GM19468 (cell line): ENCODE data around the gene PGA4.
"Not testable (repeated sequence)": the region's sequence is repeated elsewhere in the genome, so short reads cannot be mapped to it uniquely, and the experiment has no call there.

Experiments
- ATAC-seq: cut with Tn5 transposase; IDR thresholded peaks from one replicate; pipeline ENCODE4 v1.9.1; 2021; ENCODE audit warnings: mild to moderate bottlenecking, moderate library complexity, moderate number of reproducible peaks; ENCODE audit not compliant: unreplicated experiment; ENCODE audit errors: extremely low read depth

PGA4 gene

DNA sequence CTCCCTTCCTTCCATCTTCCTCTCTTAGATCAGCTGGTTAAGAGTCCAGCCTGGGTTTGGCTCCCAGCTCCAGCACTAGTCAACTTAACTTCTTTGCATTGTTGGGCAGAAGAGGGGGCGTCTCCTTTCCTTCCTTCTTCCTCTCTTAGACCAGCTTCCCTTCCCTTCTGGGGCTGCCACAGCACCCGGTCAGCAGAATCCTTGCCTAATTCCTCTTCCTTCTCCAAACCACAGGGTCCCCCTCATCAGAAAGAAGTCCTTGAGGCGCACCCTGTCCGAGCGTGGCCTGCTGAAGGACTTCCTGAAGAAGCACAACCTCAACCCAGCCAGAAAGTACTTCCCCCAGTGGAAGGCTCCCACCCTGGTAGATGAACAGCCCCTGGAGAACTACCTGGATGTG, 18.3 kb upstream of the PGA4 start:
- not testable (repeated sequence) for ATAC-seq

DNA sequence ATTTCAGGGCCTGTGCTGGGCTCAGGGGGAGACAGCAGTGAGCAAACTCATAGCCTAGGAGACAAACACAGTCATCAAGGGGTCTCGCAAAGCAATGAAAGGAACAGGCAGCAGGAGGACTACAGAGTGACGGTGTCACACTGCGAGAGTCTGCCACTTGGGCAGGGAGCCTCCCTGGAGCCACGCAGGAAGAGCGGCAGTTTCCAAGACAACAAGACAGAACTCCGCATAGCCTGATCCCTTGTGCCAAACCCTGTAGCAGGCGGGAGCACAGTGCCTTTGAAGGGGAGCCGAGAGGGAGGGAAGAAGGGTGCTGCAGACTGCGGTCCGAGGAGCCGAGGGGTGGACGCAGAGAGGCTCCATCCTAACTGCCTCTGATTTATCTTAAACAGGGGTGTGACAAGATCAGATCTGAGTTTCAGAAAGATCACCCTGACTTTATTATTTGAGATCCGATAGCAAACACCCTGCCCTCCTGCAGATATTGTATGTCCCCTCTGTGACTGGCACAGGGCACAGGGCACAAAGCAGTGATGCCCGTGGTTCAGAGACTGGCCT, 17.6 kb upstream of the PGA4 start:
- ATAC-seq: not testable (repeated sequence)

DNA sequence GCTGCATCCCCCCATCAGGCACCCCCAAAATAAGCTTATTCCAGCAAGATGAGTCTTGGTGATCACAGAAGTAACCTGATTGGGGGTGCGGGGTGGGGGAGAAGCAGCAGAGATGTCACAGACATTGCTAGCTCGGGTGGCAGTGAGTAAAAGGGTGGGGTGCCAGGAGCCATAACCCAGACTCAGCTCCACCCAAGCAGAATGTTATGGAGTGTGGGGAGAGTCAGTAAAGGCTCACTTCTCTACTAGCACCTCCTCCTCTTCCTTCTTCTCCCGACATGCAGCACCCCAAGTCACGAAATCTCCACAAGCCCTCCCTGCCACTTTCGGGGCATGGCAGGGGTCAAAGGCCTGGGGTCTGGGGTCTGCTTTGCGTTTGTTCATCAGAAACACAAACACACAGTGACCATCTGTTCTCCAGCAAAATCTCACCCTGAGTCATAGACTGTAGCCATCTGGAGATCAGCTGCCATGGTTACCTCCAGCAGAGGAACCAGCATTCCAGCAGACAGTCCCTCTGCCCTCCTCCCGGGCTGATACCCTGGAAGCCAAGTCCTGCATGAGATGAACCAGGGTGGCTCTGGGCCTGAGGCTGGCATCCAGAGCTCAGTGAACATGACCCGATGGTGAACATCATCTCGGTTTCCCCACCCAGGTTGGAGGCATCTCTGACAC, 14.4 kb upstream of the PGA4 start:
- not testable (repeated sequence) for ATAC-seq

DNA sequence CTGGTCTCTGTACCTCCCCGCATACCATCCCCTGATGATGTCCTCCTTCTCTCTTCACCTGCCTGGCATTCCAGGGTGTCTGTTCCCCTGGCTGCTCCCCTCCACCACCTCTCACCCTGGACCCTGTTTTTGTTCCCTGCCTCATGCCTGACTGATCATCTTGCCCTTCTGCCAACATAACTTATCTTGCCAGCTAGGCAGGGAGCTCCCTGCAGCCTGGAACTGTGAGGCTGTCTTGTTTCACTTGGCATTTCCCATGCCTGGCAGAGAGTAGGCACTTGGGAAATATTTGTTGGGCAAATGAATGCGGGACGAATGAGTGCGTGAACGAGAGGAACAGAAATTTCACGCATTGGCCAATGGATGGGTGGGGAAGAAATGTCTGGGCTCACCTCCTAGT, 11.5 kb upstream of the PGA4 start:
- not testable (repeated sequence) for ATAC-seq

DNA sequence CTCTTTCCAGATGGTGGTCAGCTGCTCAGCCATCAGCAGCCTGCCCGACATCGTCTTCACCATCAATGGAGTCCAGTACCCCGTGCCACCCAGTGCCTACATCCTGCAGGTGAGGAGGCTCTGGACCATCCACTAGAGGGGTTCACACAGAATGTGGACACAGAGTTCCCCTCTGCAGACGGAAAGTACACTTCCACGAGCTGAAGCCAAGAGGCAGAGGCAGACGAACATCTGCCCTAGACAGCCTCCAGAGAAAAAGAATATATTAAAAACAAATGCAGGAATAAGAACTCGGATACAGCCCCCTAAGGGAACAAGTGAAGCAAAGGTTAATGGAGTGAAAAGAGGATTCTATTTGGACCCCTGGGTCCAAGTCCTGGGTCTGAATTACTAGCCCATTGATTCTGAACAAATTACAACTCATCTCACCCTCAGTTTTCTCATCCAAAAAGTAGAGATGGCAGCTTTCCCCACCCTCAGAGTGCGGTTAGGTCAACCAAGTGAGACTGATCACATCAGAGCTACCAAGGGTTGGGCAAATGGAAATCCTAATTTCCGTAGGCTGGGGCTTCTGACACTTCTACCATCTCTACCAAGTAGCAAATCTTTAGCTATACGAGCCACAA, 10.7 kb upstream of the PGA4 start:
- not testable (repeated sequence) for ATAC-seq

DNA sequence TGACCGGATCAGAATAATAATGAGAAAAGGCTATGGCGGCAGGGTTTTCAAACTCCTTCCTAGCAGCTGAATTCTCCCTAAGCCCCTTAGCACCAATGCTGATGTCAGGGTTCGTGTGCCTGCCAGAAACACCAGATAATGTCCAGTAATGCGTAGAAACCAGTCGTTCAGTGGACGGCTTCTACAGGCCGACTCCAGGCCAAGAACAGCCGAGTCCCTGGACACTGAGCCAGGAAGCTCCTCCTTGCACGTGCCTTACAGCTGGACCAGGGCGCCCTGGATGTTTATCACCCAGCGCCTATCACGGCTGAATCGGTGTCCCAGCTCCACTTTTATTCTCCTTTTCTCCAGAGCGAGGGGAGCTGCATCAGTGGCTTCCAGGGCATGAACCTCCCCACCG, 9.9 kb upstream of the PGA4 start:
- ATAC-seq: not testable (repeated sequence)

DNA sequence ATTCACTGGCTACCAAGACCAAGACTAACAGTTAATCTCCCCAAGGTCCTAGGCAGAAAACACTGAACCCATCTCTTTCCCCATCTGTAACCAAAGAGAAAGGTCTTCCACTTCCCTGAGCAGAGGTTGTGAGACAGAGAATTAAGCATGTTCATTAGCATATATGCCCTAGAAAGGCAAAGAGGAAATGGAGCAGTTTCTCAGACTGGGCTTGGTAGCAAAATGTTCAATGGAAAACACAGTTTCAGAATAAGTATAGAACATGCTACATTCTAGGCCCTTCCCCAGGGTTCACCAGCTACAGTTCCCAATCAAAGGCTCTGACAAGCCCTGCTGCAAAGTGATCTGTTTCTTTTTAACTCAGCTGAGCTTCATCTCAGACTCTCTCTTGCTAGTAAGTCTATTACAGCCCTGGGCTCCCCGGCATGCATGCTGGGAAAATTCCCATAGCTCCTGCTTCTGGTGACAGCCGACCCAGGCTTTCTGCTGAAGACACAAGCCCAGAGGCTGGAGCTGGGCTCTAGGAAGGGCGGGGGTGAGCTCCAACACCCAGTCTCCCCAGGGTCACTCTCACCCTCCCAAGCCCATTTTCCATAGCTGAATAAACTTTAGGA, 8.3 kb upstream of the PGA4 start:
- not testable (repeated sequence) for ATAC-seq

DNA sequence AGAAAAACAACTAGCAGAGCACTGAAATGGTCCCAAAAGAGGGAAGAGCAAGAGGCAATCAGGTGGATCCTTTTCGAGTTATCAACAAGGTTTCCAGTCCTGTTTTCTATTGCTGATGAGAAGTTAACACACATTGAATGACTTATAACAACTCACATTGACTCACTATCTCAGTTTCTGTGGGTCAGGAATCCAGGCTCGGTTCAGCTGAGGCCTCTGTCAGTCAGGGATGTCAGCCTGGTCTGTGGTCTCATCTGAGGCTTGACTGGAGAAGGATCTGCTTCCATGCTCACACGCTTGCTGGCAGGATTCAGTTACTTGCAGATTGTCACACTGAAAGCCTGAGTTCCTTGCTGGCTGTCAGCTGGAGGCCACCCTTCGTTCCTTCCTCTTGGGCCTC, 3.8 kb upstream of the PGA4 start:
- not testable (repeated sequence) for ATAC-seq

DNA sequence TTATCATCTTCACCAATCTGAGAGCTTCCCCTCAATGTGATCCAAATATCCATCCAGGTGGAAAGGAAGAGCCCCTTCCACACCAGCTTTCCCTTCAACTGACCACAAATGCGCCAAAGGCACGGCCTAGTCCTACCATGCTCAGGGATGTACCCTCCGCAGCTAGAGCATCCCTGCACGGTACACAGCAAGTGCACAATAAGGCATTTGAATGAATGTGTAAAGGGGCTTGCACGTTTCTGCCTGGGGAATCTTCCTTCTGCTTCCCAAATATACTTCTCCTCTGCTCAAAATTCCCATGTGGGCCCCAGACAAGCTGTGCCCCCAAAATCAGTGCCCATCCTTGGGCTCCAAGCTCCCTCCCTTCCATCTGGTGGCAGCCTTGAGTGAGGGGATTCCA, 3.1 kb upstream of the PGA4 start:
- not testable (repeated sequence) for ATAC-seq

DNA sequence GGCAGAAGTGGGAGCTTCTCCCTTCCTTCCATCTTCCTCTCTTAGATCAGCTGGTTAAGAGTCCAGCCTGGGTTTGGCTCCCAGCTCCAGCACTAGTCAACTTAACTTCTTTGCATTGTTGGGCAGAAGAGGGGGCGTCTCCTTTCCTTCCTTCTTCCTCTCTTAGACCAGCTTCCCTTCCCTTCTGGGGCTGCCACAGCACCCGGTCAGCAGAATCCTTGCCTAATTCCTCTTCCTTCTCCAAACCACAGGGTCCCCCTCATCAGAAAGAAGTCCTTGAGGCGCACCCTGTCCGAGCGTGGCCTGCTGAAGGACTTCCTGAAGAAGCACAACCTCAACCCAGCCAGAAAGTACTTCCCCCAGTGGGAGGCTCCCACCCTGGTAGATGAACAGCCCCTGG, 545 bp downstream of the PGA4 start:
- not testable (repeated sequence) for ATAC-seq

DNA sequence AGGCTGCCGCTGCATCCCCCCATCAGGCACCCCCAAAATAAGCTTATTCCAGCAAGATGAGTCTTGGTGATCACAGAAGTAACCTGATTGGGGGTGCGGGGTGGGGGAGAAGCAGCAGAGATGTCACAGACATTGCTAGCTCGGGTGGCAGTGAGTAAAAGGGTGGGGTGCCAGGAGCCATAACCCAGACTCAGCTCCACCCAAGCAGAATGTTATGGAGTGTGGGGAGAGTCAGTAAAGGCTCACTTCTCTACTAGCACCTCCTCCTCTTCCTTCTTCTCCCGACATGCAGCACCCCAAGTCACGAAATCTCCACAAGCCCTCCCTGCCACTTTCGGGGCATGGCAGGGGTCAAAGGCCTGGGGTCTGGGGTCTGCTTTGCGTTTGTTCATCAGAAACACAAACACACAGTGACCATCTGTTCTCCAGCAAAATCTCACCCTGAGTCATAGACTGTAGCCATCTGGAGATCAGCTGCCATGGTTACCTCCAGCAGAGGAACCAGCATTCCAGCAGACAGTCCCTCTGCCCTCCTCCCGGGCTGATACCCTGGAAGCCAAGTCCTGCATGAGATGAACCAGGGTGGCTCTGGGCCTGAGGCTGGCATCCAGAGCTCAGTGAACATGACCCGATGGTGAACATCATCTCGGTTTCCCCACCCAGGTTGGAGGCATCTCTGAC, 4.5 kb downstream of the PGA4 start:
- ATAC-seq: not testable (repeated sequence)

DNA sequence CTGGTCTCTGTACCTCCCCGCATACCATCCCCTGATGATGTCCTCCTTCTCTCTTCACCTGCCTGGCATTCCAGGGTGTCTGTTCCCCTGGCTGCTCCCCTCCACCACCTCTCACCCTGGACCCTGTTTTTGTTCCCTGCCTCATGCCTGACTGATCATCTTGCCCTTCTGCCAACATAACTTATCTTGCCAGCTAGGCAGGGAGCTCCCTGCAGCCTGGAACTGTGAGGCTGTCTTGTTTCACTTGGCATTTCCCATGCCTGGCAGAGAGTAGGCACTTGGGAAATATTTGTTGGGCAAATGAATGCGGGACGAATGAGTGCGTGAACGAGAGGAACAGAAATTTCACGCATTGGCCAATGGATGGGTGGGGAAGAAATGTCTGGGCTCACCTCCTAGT, 7.3 kb downstream of the PGA4 start:
- not testable (repeated sequence) for ATAC-seq

DNA sequence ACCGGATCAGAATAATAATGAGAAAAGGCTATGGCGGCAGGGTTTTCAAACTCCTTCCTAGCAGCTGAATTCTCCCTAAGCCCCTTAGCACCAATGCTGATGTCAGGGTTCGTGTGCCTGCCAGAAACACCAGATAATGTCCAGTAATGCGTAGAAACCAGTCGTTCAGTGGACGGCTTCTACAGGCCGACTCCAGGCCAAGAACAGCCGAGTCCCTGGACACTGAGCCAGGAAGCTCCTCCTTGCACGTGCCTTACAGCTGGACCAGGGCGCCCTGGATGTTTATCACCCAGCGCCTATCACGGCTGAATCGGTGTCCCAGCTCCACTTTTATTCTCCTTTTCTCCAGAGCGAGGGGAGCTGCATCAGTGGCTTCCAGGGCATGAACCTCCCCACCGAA, 8.9 kb downstream of the PGA4 start:
- not testable (repeated sequence) for ATAC-seq

DNA sequence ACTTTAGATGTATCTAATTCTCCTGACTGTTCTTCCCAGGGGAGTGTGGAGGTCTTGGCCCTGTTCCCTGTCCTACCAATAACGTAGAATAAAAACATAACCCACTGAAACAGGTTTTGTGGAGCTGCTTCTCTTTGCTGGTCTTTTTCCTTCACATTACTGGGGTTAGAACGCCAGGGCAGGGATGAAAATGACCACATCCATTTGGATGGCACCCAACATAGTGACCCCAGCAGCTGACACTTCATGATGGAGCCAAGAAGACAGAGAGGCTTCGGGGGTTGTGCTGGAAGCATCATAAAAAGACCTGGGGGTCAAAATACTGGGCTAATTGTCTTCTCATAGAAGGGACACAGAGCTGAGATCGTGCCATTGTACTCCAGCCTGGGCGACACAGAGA, 9.4 kb downstream of the PGA4 start:
- ATAC-seq: not testable (repeated sequence)

DNA sequence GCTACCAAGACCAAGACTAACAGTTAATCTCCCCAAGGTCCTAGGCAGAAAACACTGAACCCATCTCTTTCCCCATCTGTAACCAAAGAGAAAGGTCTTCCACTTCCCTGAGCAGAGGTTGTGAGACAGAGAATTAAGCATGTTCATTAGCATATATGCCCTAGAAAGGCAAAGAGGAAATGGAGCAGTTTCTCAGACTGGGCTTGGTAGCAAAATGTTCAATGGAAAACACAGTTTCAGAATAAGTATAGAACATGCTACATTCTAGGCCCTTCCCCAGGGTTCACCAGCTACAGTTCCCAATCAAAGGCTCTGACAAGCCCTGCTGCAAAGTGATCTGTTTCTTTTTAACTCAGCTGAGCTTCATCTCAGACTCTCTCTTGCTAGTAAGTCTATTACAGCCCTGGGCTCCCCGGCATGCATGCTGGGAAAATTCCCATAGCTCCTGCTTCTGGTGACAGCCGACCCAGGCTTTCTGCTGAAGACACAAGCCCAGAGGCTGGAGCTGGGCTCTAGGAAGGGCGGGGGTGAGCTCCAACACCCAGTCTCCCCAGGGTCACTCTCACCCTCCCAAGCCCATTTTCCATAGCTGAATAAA, 10.5 kb downstream of the PGA4 start:
- not testable (repeated sequence) for ATAC-seq

DNA sequence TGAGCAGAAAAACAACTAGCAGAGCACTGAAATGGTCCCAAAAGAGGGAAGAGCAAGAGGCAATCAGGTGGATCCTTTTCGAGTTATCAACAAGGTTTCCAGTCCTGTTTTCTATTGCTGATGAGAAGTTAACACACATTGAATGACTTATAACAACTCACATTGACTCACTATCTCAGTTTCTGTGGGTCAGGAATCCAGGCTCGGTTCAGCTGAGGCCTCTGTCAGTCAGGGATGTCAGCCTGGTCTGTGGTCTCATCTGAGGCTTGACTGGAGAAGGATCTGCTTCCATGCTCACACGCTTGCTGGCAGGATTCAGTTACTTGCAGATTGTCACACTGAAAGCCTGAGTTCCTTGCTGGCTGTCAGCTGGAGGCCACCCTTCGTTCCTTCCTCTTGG, 15.0 kb downstream of the PGA4 start:
- not testable (repeated sequence) for ATAC-seq

DNA sequence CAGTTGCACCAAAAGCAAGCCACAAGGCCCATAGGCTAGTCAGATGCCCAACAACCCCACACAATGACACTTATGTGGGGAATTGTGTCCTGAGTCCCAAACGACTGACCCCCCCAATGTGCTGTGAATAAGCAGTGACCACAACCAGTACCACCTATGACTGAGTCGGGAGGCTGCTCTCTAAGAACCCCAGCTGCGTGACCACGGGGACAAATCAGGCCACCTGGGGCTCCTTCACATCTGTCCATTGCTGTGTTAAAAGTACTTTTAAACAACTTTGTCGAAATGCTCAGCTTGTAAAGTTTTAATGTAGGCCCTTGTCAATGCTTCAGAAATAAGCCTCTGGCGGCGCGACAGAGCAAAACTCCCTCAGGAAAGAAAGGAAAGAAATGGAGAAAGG, 18.1 kb downstream of the PGA4 start:
- not testable (repeated sequence) for ATAC-seq

DNA sequence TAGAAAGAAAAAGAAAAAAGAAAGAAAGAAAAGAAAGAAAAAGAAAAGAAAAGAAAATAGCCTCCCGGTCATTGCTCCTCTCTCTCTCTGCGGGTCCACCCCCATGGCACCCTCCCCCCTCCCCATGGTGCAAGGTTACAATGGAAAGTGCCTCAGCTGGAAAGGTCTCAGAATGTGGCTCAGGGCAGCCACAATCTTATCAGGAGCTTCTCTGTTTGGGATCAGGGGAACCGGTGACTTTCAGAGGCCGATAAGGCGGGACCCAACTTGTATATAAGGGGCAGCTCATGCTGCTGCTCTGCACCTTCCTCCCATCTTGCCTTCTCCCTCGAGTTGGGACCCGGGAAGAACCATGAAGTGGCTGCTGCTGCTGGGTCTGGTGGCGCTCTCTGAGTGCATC, 18.7 kb downstream of the PGA4 start, which contains the start of gene PGA5:
Gene PGA5, plus strand, starts transcription at position 301 of the 400 bp plus-strand sequence. Its CDS starts 52 bp downstream, at position 353.
- not testable (repeated sequence) for ATAC-seq

DNA sequence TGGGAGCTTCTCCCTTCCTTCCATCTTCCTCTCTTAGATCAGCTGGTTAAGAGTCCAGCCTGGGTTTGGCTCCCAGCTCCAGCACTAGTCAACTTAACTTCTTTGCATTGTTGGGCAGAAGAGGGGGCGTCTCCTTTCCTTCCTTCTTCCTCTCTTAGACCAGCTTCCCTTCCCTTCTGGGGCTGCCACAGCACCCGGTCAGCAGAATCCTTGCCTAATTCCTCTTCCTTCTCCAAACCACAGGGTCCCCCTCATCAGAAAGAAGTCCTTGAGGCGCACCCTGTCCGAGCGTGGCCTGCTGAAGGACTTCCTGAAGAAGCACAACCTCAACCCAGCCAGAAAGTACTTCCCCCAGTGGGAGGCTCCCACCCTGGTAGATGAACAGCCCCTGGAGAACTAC, 19.4 kb downstream of the PGA4 start:
- not testable (repeated sequence) for ATAC-seq
